Esophagus squamous epithelium (tissue), 5 donors: ENCODE results near the gene SERPINC1. TPM values are rescaled to one million over a fixed set of nuclear protein-coding genes. Genes with fewer than 3 reads are reported as not detected.

Experiments used
- DNase-seq: peaks from one replicate; lab custom pipeline; 2025; lab: John Stamatoyannopoulos, UW
- H3K27ac ChIP-seq, 4 donors: fragments of 200-600 bp; sonication (generic); one replicate each; pipeline ENCODE4 v1.5.1; 2016 to 2019; ENCODE audit warnings: mild to moderate bottlenecking in 1 of 4
- H3K27me3 ChIP-seq, 4 donors: fragments of 200-600 bp; sonication (generic); 1 replicate in 3 of 4; 2 replicates in 1 of 4; pipeline versions ENCODE4 v1.5.1 to v1.6.0; 2017 to 2021; ENCODE audit warnings: antibody characterized with exemption in 1 of 4
- H3K36me3 ChIP-seq, 3 donors: fragments of 200-600 bp; sonication (generic); one replicate each; pipeline ENCODE4 v1.5.1; 2016 to 2019
- H3K4me1 ChIP-seq, 3 donors: fragments of 200-600 bp; sonication (generic); one replicate each; pipeline ENCODE4 v1.5.1; 2017 to 2019
- H3K4me3 ChIP-seq, 4 donors: fragments of 200-600 bp; sonication (generic); 1 replicate in 3 of 4; 2 replicates in 1 of 4; pipeline ENCODE4 v1.5.1; 2016 to 2019; ENCODE audit warnings: mild to moderate bottlenecking in 2 of 4, moderate library complexity in 1 of 4
- H3K9me3 ChIP-seq, 3 donors: fragments of 200-600 bp; sonication (generic); one replicate each; pipeline ENCODE4 v1.5.1; 2016 to 2019
- CTCF ChIP-seq, 6 experiments: fragments of 450-650 bp in 4 of 6; fragments of 200-600 bp in 2 of 6; sonication (generic) in 2 of 6; IDR thresholded peaks; one replicate each; pipeline ENCODE4 v1.5.1; 2016 to 2019; ENCODE audit warnings: antibody characterized with exemption in 6 of 6, mild to moderate bottlenecking in 4 of 6, moderate library complexity in 4 of 6
- POLR2A ChIP-seq, 4 donors: fragments of 450-650 bp; IDR thresholded peaks; one replicate each; pipeline ENCODE4 v1.6.1; 2017; ENCODE audit warnings: antibody characterized with exemption in 4 of 4, mild to moderate bottlenecking in 4 of 4, moderate library complexity in 3 of 4
- WGBS, 2 donors: methylation state at CpG; one replicate each; pipeline ENCODE4 v1.1.5; 2018; 5-methylcytosine and 5-hydroxymethylcytosine counted together
- intact Hi-C: fragments of 100-400 bp; cut with DNase I; formaldehyde crosslinking; loops from one replicate; pipeline ENCODE4 v1.15.0; 2022
- total RNA-seq, 4 donors: library from RNA; depleted of rRNA; stranded (reverse); fragments of >200 nt; gene quantifications; one replicate each; pipeline ENCODE4 v1.1.0, GENCODE V29; 2016
- donor health status: DM: yes; HTN: yes; CAD: no.

SERPINC1 gene
- total RNA-seq, 4 donors from 2014 or later, result not detected

GRCh38 chr1:173871500-173871899 is 45.6 kb downstream of the SERPINC1 start:
- Histone ChIP-seq H3K27me3 (no peaks in the 10 kb centered on the region), H3K4me3 (no peak overlapping the region), H3K27ac (peak overlapping the region in 1 of 4 donors; percentile 38), H3K9me3 (no peaks in the 10 kb centered on the region), H3K36me3 (peaks cover 0 to 36% (median 0%) of the 10 kb centered on the region in 3 donors), H3K4me1 (peaks cover 0 to 35% (median 12%) of the 10 kb centered on the region in 3 donors)
- intact Hi-C loops, result no loop called here
- no peak for DNase-seq
- WGBS, 2 donors, result 69 to 80% methylated on average over 2 of the region's 2 CpGs
- TF ChIP-seq POLR2A (IDR thresholded peaks at IDR 0.05) (no peak), CTCF (IDR thresholded peaks at IDR 0.05) (no peak)

- intact Hi-C loops, result no loop called here
- no peak for DNase-seq
- Histone ChIP-seq H3K27ac (peak overlapping the region in 2 of 4 donors; percentile 38 to 99), H3K4me1 (peaks cover 0 to 39% (median 16%) of the 10 kb centered on the region in 3 donors), H3K36me3 (peaks cover 0 to 36% (median 0%) of the 10 kb centered on the region in 3 donors), H3K4me3 (no peak overlapping the region), H3K9me3 (no peaks in the 10 kb centered on the region), H3K27me3 (no peaks in the 10 kb centered on the region)
- 80 to 89% methylated on average over 4 to 5 of the region's 5 CpGs for WGBS, 2 donors
- TF ChIP-seq POLR2A (IDR thresholded peaks at IDR 0.05) (no peak), CTCF (IDR thresholded peaks at IDR 0.05) (no peak)
Observed at GRCh38 chr1:173871091-173871490, 46.0 kb downstream of the SERPINC1 start.

GRCh38 chr1:173870252-173871075 is 46.7 kb downstream of the SERPINC1 start:
- Histone ChIP-seq H3K27ac (peak overlapping the region; percentile 17 to 99 (median 66)), H3K36me3 (peaks cover 0 to 36% (median 0%) of the 10 kb centered on the region in 3 donors), H3K4me1 (peaks cover 0 to 45% (median 22%) of the 10 kb centered on the region in 3 donors), H3K27me3 (no peaks in the 10 kb centered on the region), H3K4me3 (no peak overlapping the region), H3K9me3 (no peaks in the 10 kb centered on the region)
- WGBS, 2 donors, result 74 to 84% methylated on average over 9 to 13 of the region's 15 CpGs
- TF ChIP-seq POLR2A (IDR thresholded peaks at IDR 0.05) (no peak), CTCF (IDR thresholded peaks at IDR 0.05) (no peak)
- intact Hi-C loops, result no loop called here
- DNase-seq, result no peak

DNA sequence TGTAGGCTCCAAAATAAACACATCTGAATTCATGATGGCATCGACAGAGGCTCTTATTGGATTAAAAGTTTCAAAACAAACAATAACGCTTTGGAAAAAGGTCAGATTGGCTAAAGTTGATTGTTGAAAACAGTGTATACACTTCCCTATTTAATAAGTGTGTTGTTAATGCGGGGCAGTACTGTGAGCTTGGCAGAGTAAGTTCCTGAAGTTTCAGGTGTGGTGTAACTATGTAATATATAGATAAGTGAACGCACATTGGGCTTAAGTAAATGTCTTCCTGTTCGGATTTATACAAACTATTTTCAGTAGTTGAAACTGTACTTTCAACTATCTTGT is 48.1 kb downstream of the SERPINC1 start:
- 1 to 2% methylated on average over 5 of the region's 5 CpGs for WGBS, 2 donors
- no peak for TF ChIP-seq CTCF (IDR thresholded peaks at IDR 0.05)
- no peak for TF ChIP-seq POLR2A (IDR thresholded peaks at IDR 0.05)
- intact Hi-C loops, result no loop called here
- Histone ChIP-seq H3K27me3 (no peaks in the 10 kb centered on the region), H3K27ac (peak overlapping the region; percentile 94 to 99 (median 96)), H3K36me3 (peaks cover 1 to 38% (median 4%) of the 10 kb centered on the region in 3 donors), H3K4me3 (peak overlapping the region; percentile 74 to 94 (median 81)), H3K9me3 (no peaks in the 10 kb centered on the region), H3K4me1 (peaks cover 0 to 57% (median 29%) of the 10 kb centered on the region in 3 donors)
- no peak for DNase-seq
